IMR-90 (cell line): ENCODE data around the gene MRPS25. TPM values are rescaled to one million over a fixed set of nuclear protein-coding genes. Genes with fewer than 3 reads are reported as not detected.

ENCODE experiments used
- polyA plus RNA-seq, 3 experiments: library from polyadenylated mRNA; depleted of rRNA; stranded (reverse); fragments of >200 nt; gene quantifications; 2 replicates each; pipeline ENCODE4 v1.2.3, GENCODE V29; 2012; ENCODE audit warnings: low replicate concordance in 1 of 3
- total RNA-seq: library from RNA; depleted of rRNA; stranded (reverse); fragments of >200 nt; gene quantifications from 2 replicates; pipeline ENCODE4 v1.2.3, GENCODE V29; 2012; rRNA removed

The MRPS25 gene
- total and polyA plus RNA-seq, 2 of the 4 experiments (the other 2 are of a cell fraction), result 9.0 to 20.8 TPM

Other genes starting within 250 kb of the MRPS25 start
- not detected in 2 replicates for gene FGD5, start 246.4 kb downstream of the MRPS25 start, total RNA-seq
- gene FGD5, start 246.4 kb downstream of the MRPS25 start, polyA plus RNA-seq (2012; rRNA removed), result not detected in 2 replicates
- gene NR2C2, start 117.7 kb downstream of the MRPS25 start, total RNA-seq, result 13.8 and 17.2 TPM in 2 replicates
- gene NR2C2, start 117.7 kb downstream of the MRPS25 start, polyA plus RNA-seq (2012; rRNA removed), result 9.9 and 10.4 TPM in 2 replicates
- 32.2 and 33.7 TPM in 2 replicates for gene RBSN, start 33.8 kb upstream of the MRPS25 start, total RNA-seq
- gene RBSN, start 33.8 kb upstream of the MRPS25 start, polyA plus RNA-seq (2012; rRNA removed), result 7.9 and 8.7 TPM in 2 replicates
- gene CAPN7, start 140.9 kb upstream of the MRPS25 start, total RNA-seq, result 21.3 and 28.1 TPM in 2 replicates
- 13.2 and 14.5 TPM in 2 replicates for gene CAPN7, start 140.9 kb upstream of the MRPS25 start, polyA plus RNA-seq (2012; rRNA removed)